Spleen (tissue), 11 donors: ENCODE data around the gene ZNF236. TPM values are rescaled to one million over a fixed set of nuclear protein-coding genes. Genes with fewer than 3 reads are reported as not detected.

ENCODE experiments used
- DNase-seq: peaks from one replicate; pipeline ENCODE4 v3.0.0-alpha.2; 2020
- H3K27ac ChIP-seq, 8 donors: fragments of 200-600 bp; sonication (generic) in 7 of 8; 1 replicate in 4 of 8; 2 replicates in 4 of 8; pipeline versions ENCODE4 v1.5.0 to v1.8.0; 2016 to 2021; ENCODE audit warnings: inconsistent platforms in 4 of 8, mild to moderate bottlenecking in 4 of 8, moderate library complexity in 1 of 8
- H3K27me3 ChIP-seq, 7 donors: fragments of 200-600 bp; sonication (generic) in 6 of 7; replicated peaks in 1 of 7; 1 replicate in 4 of 7; 2 replicates in 3 of 7; pipeline versions ENCODE4 v1.5.0 to v1.8.0; 2016 to 2021; ENCODE audit warnings: inconsistent platforms in 3 of 7, mild to moderate bottlenecking in 1 of 7
- H3K36me3 ChIP-seq, 6 donors: fragments of 200-600 bp; sonication (generic) in 5 of 6; 1 replicate in 4 of 6; 2 replicates in 2 of 6; pipeline versions ENCODE4 v1.5.0 to v1.8.0; 2016 to 2021; ENCODE audit warnings: inconsistent platforms in 2 of 6
- H3K4me1 ChIP-seq, 6 donors: fragments of 200-600 bp; sonication (generic) in 5 of 6; 1 replicate in 3 of 6; 2 replicates in 3 of 6; pipeline versions ENCODE4 v1.5.0 to v1.8.0; 2016 to 2021; ENCODE audit warnings: inconsistent platforms in 3 of 6
- H3K4me3 ChIP-seq, 8 donors: fragments of 200-600 bp; sonication (generic) in 7 of 8; 1 replicate in 4 of 8; 2 replicates in 4 of 8; pipeline versions ENCODE4 v1.5.0 to v1.8.0; 2016 to 2021; ENCODE audit warnings: inconsistent platforms in 4 of 8, mild to moderate bottlenecking in 4 of 8, moderate library complexity in 2 of 8
- H3K9me3 ChIP-seq, 8 donors: fragments of 200-600 bp; sonication (generic) in 7 of 8; 1 replicate in 4 of 8; 2 replicates in 4 of 8; pipeline versions ENCODE4 v1.5.0 to v1.8.0; 2016 to 2021; ENCODE audit warnings: inconsistent platforms in 4 of 8
- CTCF ChIP-seq, 11 experiments: fragments of 200-600 bp in 7 of 11; fragments of 450-650 bp in 4 of 11; sonication (generic) in 4 of 11; IDR thresholded peaks in 8 of 11; conservative IDR thresholded peaks in 3 of 11; 1 replicate in 7 of 11; 2 replicates in 4 of 11; pipeline versions ENCODE4 v1.4.0 to v1.8.0; 2016 to 2021; ENCODE audit warnings: antibody characterized with exemption in 11 of 11, inconsistent platforms in 4 of 11, mild to moderate bottlenecking in 1 of 11
- POLR2A ChIP-seq, 3 donors: fragments of 450-650 bp; IDR thresholded peaks; one replicate each; pipeline ENCODE4 v1.5.1; 2017; ENCODE audit warnings: antibody characterized with exemption in 3 of 3, mild to moderate bottlenecking in 1 of 3
- POLR2AphosphoS5 ChIP-seq, 3 donors: sonication (generic); formaldehyde crosslinking; IDR thresholded peaks; one replicate each; pipeline ENCODE4 v1.5.1; 2017; ENCODE audit warnings: antibody characterized with exemption in 3 of 3
- WGBS, 5 donors: extraction: QIAGEN DNeasy Blood & Tissue Kit in 3 of 5; methylation state at CpG; one replicate each; pipeline versions ENCODE4 v1.1.5 to v1.1.7; 2013 to 2018; 5-methylcytosine and 5-hydroxymethylcytosine counted together
- intact Hi-C: fragments of 100-400 bp; cut with DNase I; formaldehyde crosslinking; loops from one replicate; pipeline ENCODE4 v1.15.0; 2023; ENCODE audit warnings: low total_unique reads
- polyA plus RNA-seq, 3 donors: library from polyadenylated mRNA; stranded (reverse); fragments of 200-250 nt; gene quantifications; one replicate each; pipeline ENCODE4 v1.2.1, GENCODE V29; 2013
- total RNA-seq, 7 donors: library from RNA; depleted of rRNA in 3 of 7; stranded (reverse); fragments of >200 nt in 3 of 7; fragmentation: NEBNext Ultra II Directional in 4 of 7; extraction: Animal tissue kit (Norgen Biotek cat#: 25700) in 4 of 7; gene quantifications; one replicate each; pipeline versions ENCODE4 v1.1.0 to v1.2.1, GENCODE V29; 2016 to 2021
- donor health status: healthy with polysubstance abuse.
- donor health status: DM: no; HTN: no; CAD: no; lungs with moderate emphysema.
- donor health status: DM: no; HTN: no; CAD: no.
- donor health status: Bipolar disorder and iron deficiency.
- donor health status: healthy.
- donor health status: DM: no; HTN: no; CAD: no.
- donor health status: DM: yes; HTN: yes; CAD: no.

The ZNF236 gene
- total and polyA plus RNA-seq, 10 donors, result 1.5 to 25.4 (median 19.9) TPM

DNA sequence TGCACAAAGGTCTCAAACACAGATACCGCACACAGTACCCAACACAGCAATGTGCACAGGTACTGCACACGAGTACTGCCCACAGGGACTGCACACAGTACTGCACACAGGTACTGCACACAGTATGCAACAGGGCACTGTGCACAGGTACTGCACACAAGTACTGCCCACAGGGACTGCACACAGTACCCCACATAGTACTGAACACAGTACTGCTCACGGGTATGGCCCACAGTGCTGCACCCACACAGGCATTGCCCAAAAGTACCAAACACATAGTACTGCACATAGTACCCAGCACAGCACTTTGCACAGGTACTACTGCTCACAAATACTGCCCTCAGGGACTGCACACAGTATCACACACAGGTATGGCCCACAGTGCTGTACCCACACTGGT, 73.1 kb downstream of the ZNF236 start:
- H3K36me3 ChIP-seq, result peaks cover 20 to 94% (median 59%) of the 10 kb centered on the region in 6 donors
- no peak overlapping the region for H3K27ac ChIP-seq
- H3K9me3 ChIP-seq, result no peaks in the 10 kb centered on the region
- no peak overlapping the region for H3K4me3 ChIP-seq
- no peaks in the 10 kb centered on the region for H3K4me1 ChIP-seq
- TF ChIP-seq POLR2A (IDR thresholded peaks at IDR 0.05) (no peak), POLR2AphosphoS5 (IDR thresholded peaks at IDR 0.05) (no peak), CTCF (IDR thresholded peaks at IDR 0.05 in 8 of 11, conservative IDR thresholded peaks at IDR 0.05 in 3 of 11) (no peak)
- intact Hi-C loops, result no loop called here
- 90 to 100% (median 98%) methylated on average over 2 to 3 of the region's 3 CpGs for WGBS, 5 donors
- H3K27me3 ChIP-seq, result no peaks in the 10 kb centered on the region
- no peak for DNase-seq

DNA sequence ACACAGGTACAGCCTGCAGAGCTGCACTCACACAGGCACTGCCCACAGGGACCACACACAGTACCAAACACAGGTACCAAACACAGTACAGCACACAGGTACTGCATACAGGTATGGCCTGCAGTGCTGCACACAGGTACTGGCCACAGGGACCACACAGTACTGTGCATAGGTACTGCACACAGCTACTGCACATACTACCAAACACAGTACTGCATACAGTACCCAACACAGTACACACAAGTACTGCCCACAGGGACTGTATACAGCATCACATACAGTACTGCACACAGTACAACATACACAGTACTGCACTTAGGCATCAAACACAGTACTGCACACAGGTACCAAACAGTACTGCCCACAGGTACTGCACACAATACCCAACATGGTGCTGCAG, 74.3 kb downstream of the ZNF236 start:
- no peaks in the 10 kb centered on the region for H3K9me3 ChIP-seq
- no peak for DNase-seq
- H3K36me3 ChIP-seq, result peaks cover 20 to 95% (median 67%) of the 10 kb centered on the region in 6 donors
- H3K4me1 ChIP-seq, result no peaks in the 10 kb centered on the region
- TF ChIP-seq CTCF (IDR thresholded peaks at IDR 0.05 in 8 of 11, conservative IDR thresholded peaks at IDR 0.05 in 3 of 11) (no peak), POLR2A (IDR thresholded peaks at IDR 0.05) (no peak), POLR2AphosphoS5 (IDR thresholded peaks at IDR 0.05) (no peak)
- intact Hi-C loops, result no loop called here
- H3K27me3 ChIP-seq, result no peaks in the 10 kb centered on the region
- no peak overlapping the region for H3K4me3 ChIP-seq
- H3K27ac ChIP-seq, result no peak overlapping the region

DNA sequence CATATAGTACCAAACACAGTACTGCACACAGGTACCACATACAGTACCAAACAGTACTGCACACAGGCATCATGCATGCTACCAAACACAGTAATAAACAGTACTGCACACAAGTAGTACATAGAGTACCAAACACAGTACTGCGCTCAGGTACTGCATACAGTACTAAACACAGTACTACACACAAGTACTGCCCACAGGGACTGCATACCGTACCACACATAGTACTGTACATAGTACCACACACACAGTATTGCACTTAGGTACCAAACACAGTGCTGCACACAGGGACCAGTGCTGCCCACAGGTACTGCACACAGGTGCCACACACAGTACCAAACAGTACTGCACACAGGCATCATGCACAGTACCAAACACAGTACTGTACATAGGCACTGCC, 74.9 kb downstream of the ZNF236 start:
- H3K27me3 ChIP-seq, result no peaks in the 10 kb centered on the region
- WGBS, 5 donors, result 84 to 100% (median 99%) methylated on average over 1 to 2 of the region's 2 CpGs
- intact Hi-C loops, result no loop called here
- peaks cover 20 to 100% (median 67%) of the 10 kb centered on the region in 6 donors for H3K36me3 ChIP-seq
- no peak overlapping the region for H3K4me3 ChIP-seq
- TF ChIP-seq POLR2AphosphoS5 (IDR thresholded peaks at IDR 0.05) (no peak), CTCF (IDR thresholded peaks at IDR 0.05 in 8 of 11, conservative IDR thresholded peaks at IDR 0.05 in 3 of 11) (no peak), POLR2A (IDR thresholded peaks at IDR 0.05) (no peak)
- no peak overlapping the region for H3K27ac ChIP-seq
- H3K9me3 ChIP-seq, result no peaks in the 10 kb centered on the region
- DNase-seq, result no peak
- no peaks in the 10 kb centered on the region for H3K4me1 ChIP-seq

GRCh38 chr18:76903386-76903785, 81.0 kb downstream of the ZNF236 start:
- WGBS, 5 donors, result 95 to 98% (median 95%) methylated on average over 6 of the region's 6 CpGs
- H3K4me3 ChIP-seq, result no peak overlapping the region
- peaks cover 0 to 97% (median 49%) of the 10 kb centered on the region in 6 donors for H3K36me3 ChIP-seq
- no peaks in the 10 kb centered on the region for H3K27me3 ChIP-seq
- DNase-seq, result no peak
- no peak overlapping the region for H3K27ac ChIP-seq
- H3K4me1 ChIP-seq, result no peaks in the 10 kb centered on the region
- TF ChIP-seq POLR2A (IDR thresholded peaks at IDR 0.05), result no peak
- TF ChIP-seq CTCF (IDR thresholded peaks at IDR 0.05 in 8 of 11, conservative IDR thresholded peaks at IDR 0.05 in 3 of 11), result no peak
- TF ChIP-seq POLR2AphosphoS5 (IDR thresholded peaks at IDR 0.05), result no peak
- intact Hi-C loops, result no loop called here
- no peaks in the 10 kb centered on the region for H3K9me3 ChIP-seq
